Liver (tissue), 9 donors: ENCODE measurements around the gene INTS6. TPM values are rescaled to one million over a fixed set of nuclear protein-coding genes. Genes with fewer than 3 reads are reported as not detected.

Source experiments
- DNase-seq: peaks from one replicate; pipeline ENCODE4 v3.0.0-alpha.2; 2017; ENCODE audit warnings: low spot score
- H3K27ac ChIP-seq, 2 donors: one replicate each; pipeline ENCODE4 v1.7.0; 2013; ENCODE audit warnings: inconsistent platforms in 2 of 2, low read length in 2 of 2, control low read depth in 1 of 2, low read depth in 1 of 2, mild to moderate bottlenecking in 1 of 2
- H3K27me3 ChIP-seq, 4 donors: one replicate each; pipeline versions ENCODE4 v1.6.1 to v1.7.0; 2013; ENCODE audit warnings: low read length in 3 of 4, inconsistent platforms in 1 of 4, mild to moderate bottlenecking in 1 of 4, moderate library complexity in 1 of 4; ENCODE audit not compliant: control insufficient read depth in 4 of 4, insufficient read depth in 4 of 4
- H3K36me3 ChIP-seq, 4 donors: one replicate each; pipeline versions ENCODE4 v1.6.1 to v1.7.0; 2013; ENCODE audit warnings: low read length in 3 of 4, mild to moderate bottlenecking in 3 of 4, low read depth in 1 of 4, moderate library complexity in 1 of 4; ENCODE audit not compliant: control insufficient read depth in 4 of 4, insufficient read depth in 3 of 4
- H3K4me1 ChIP-seq, 4 donors: one replicate each; pipeline versions ENCODE4 v1.6.1 to v1.7.0; 2013; ENCODE audit warnings: low read length in 3 of 4, mild to moderate bottlenecking in 3 of 4, moderate library complexity in 1 of 4; ENCODE audit not compliant: control insufficient read depth in 4 of 4, insufficient read depth in 4 of 4
- H3K4me3 ChIP-seq, 3 donors: one replicate each; pipeline versions ENCODE4 v1.6.1 to v1.7.0; 2013; ENCODE audit warnings: low read length in 3 of 3, control low read depth in 1 of 3, low read depth in 1 of 3, mild to moderate bottlenecking in 1 of 3
- H3K9ac ChIP-seq, 2 donors: one replicate each; pipeline ENCODE4 v1.7.0; 2013; ENCODE audit warnings: low read length in 2 of 2, mild to moderate bottlenecking in 2 of 2, moderate library complexity in 2 of 2, control low read depth in 1 of 2, low read depth in 1 of 2
- H3K9me3 ChIP-seq, 4 donors: one replicate each; pipeline versions ENCODE4 v1.6.1 to v1.7.0; 2013; ENCODE audit warnings: low read length in 3 of 4; ENCODE audit not compliant: control insufficient read depth in 4 of 4
- ATF3 ChIP-seq: IDR thresholded peaks from 2 replicates; pipeline ENCODE4 v1.6.1; 2016; ENCODE audit warnings: antibody characterized with exemption
- CTCF ChIP-seq: fragments of 150-350 bp; IDR thresholded peaks from 2 replicates; pipeline ENCODE4 v1.5.1; 2017; ENCODE audit warnings: improper control_type of control experiment, low read depth, low read length; ENCODE audit not compliant: missing input control
- EGR1 ChIP-seq, 2 donors: IDR thresholded peaks; 2 replicates each; pipeline ENCODE4 v1.6.1; 2016 to 2018; ENCODE audit warnings: antibody characterized with exemption in 2 of 2, low read depth in 2 of 2
- FOXA1 ChIP-seq: IDR thresholded peaks from 2 replicates; pipeline ENCODE4 v1.6.1; 2016; ENCODE audit warnings: antibody characterized with exemption
- GABPA ChIP-seq, 2 donors: IDR thresholded peaks in 1 of 2; conservative IDR thresholded peaks in 1 of 2; 2 replicates each; pipeline ENCODE4 v1.6.1; 2016; ENCODE audit warnings: antibody characterized with exemption in 2 of 2, mild to moderate bottlenecking in 1 of 2, moderate library complexity in 1 of 2
- HNF4G ChIP-seq: IDR thresholded peaks from 2 replicates; pipeline ENCODE4 v1.6.1; 2016; ENCODE audit warnings: antibody characterized with exemption
- JUND ChIP-seq, 2 donors: IDR thresholded peaks; 2 replicates each; pipeline ENCODE4 v1.6.1; 2016; ENCODE audit warnings: antibody characterized with exemption in 2 of 2
- MAX ChIP-seq: IDR thresholded peaks from 2 replicates; pipeline ENCODE4 v1.6.1; 2016; ENCODE audit warnings: antibody characterized with exemption
- NR2F2 ChIP-seq: IDR thresholded peaks from 2 replicates; pipeline ENCODE4 v1.6.1; 2016; ENCODE audit warnings: antibody characterized with exemption
- RAD21 ChIP-seq, 2 donors: IDR thresholded peaks; 2 replicates each; pipeline ENCODE4 v1.6.1; 2016; ENCODE audit warnings: antibody characterized with exemption in 2 of 2, mild to moderate bottlenecking in 2 of 2
- RXRA ChIP-seq, 2 donors: IDR thresholded peaks; 2 replicates each; pipeline ENCODE4 v1.6.1; 2017 to 2018; ENCODE audit warnings: antibody characterized with exemption in 2 of 2, mild to moderate bottlenecking in 1 of 2
- SP1 ChIP-seq: IDR thresholded peaks from 2 replicates; pipeline ENCODE4 v1.6.1; 2018; ENCODE audit warnings: antibody characterized with exemption, mild to moderate bottlenecking
- ZBTB33 ChIP-seq: IDR thresholded peaks from 2 replicates; pipeline ENCODE4 v1.6.1; 2016; ENCODE audit warnings: antibody characterized with exemption
- WGBS: extraction: QIAGEN DNeasy Blood & Tissue Kit; methylation state at CpG from one replicate; pipeline ENCODE4 v1.1.7; 2013; 5-methylcytosine and 5-hydroxymethylcytosine counted together
- polyA plus RNA-seq, 2 donors: library from polyadenylated mRNA; stranded (reverse) in 1 of 2; unstranded in 1 of 2; fragments of 200-250 nt in 1 of 2; fragments of >200 nt in 1 of 2; fragmentation: Nextera tagmentation in 1 of 2; extraction: Ambion mirVana in 1 of 2; gene quantifications; one replicate each; pipeline versions ENCODE4 v1.2.1 to v1.2.3, GENCODE V29; 2013 to 2015
- total RNA-seq, 2 donors: library from RNA; depleted of rRNA; stranded (reverse); fragments of >200 nt; gene quantifications; one replicate each; pipeline ENCODE4 v1.2.3, GENCODE V29; 2014
- donor health status: healthy.
- donor health status: healthy.
- donor health status: healthy.
- donor health status: healthy.
- donor health status: healthy.

Gene INTS6
- total and polyA plus RNA-seq, 4 donors = 11.4 to 61.4 (median 18.8) TPM

GRCh38 chr13:51342706-51343105, 110.1 kb downstream of the INTS6 start:
- no peaks in the 10 kb centered on the region for H3K36me3 ChIP-seq
- no peaks in the 10 kb centered on the region for H3K9me3 ChIP-seq
- TF ChIP-seq EGR1 (IDR thresholded peaks at IDR 0.05; ENCODE audit: low read depth in 2 of 2) = no peak
- no peak for TF ChIP-seq ATF3
- TF ChIP-seq RXRA (IDR thresholded peaks at IDR 0.05) = no peak
- no peak for TF ChIP-seq JUND (IDR thresholded peaks at IDR 0.05)
- TF ChIP-seq CTCF = no peak
- no peak for TF ChIP-seq RAD21 (IDR thresholded peaks at IDR 0.05)
- H3K9ac ChIP-seq = no peak overlapping the region
- H3K4me3 ChIP-seq = no peak overlapping the region
- 84% methylated on average over 4 of the region's 4 CpGs for WGBS
- no peaks in the 10 kb centered on the region for H3K27me3 ChIP-seq
- no peak overlapping the region for H3K27ac ChIP-seq
- DNase-seq = no peak
- H3K4me1 ChIP-seq = no peaks in the 10 kb centered on the region

GRCh38 chr13:51341791-51342190, 111.0 kb downstream of the INTS6 start:
- 98% methylated on average over 4 of the region's 4 CpGs for WGBS
- Histone ChIP-seq H3K4me1 (no peaks in the 10 kb centered on the region), H3K27me3 (no peaks in the 10 kb centered on the region), H3K9me3 (no peaks in the 10 kb centered on the region), H3K27ac (no peak overlapping the region), H3K36me3 (no peaks in the 10 kb centered on the region), H3K9ac (no peak overlapping the region), H3K4me3 (no peak overlapping the region)
- TF ChIP-seq ZBTB33 (no peak), FOXA1 (no peak)
- DNase-seq = no peak

- WGBS = 87% methylated on average over 2 of the region's 2 CpGs
- Histone ChIP-seq H3K4me3 (no peak overlapping the region), H3K4me1 (no peaks in the 10 kb centered on the region), H3K36me3 (no peaks in the 10 kb centered on the region), H3K9me3 (no peaks in the 10 kb centered on the region), H3K9ac (no peak overlapping the region), H3K27ac (no peak overlapping the region), H3K27me3 (no peaks in the 10 kb centered on the region)
- TF ChIP-seq EGR1 (IDR thresholded peaks at IDR 0.05; ENCODE audit: low read depth in 2 of 2) = no peak
- no peak for TF ChIP-seq HNF4G
- no peak for TF ChIP-seq SP1
- TF ChIP-seq MAX = no peak
- no peak for TF ChIP-seq ATF3
- no peak for TF ChIP-seq NR2F2
- TF ChIP-seq GABPA (IDR thresholded peaks at IDR 0.05 in 1 of 2, conservative IDR thresholded peaks at IDR 0.05 in 1 of 2) = no peak
- DNase-seq = no peak
Observed at GRCh38 chr13:51341232-51341631, 111.6 kb downstream of the INTS6 start.
